HepG2 (cell line): ENCODE data around the gene JMJD8. TPM values are rescaled to one million over a fixed set of nuclear protein-coding genes. Genes with fewer than 3 reads are reported as not detected.
A peak's percentile ranks its signal among the peaks of the same experiment; 100 is the strongest.

Experiments used
- ARID4A ChIP-seq: sonication (generic); formaldehyde crosslinking; IDR thresholded peaks from 2 replicates; pipeline ENCODE4 v1.5.0; 2020; ENCODE audit warnings: mild to moderate bottlenecking, missing genetic modification reagents, borderline replicate concordance
- ATF7 ChIP-seq, 2 experiments: fragments of 450-650 bp in 1 of 2; sonication (generic) in 1 of 2; formaldehyde crosslinking in 1 of 2; IDR thresholded peaks; 2 replicates each; pipeline versions ENCODE4 v1.4.0 to v1.6.1; 2016 to 2020; ENCODE audit warnings: antibody characterized with exemption in 1 of 2, mild to moderate bottlenecking in 1 of 2, missing genetic modification reagents in 1 of 2
- BATF2 ChIP-seq: sonication (generic); formaldehyde crosslinking; IDR thresholded peaks from 2 replicates; pipeline ENCODE4 v1.8.0; 2022; ENCODE audit warnings: mild to moderate bottlenecking, missing genetic modification reagents, moderate library complexity
- CENPX ChIP-seq: sonication (generic); formaldehyde crosslinking; IDR thresholded peaks from 2 replicates; pipeline ENCODE4 v1.9.0; 2021; ENCODE audit warnings: mild to moderate bottlenecking, missing genetic modification reagents, moderate library complexity
- CHD4 ChIP-seq: fragments of 200-600 bp; sonication (generic); IDR thresholded peaks from 2 replicates; pipeline ENCODE4 v1.7.0; 2017; ENCODE audit warnings: mild to moderate bottlenecking, low read length, borderline replicate concordance
- FOXA3 ChIP-seq: IDR thresholded peaks from 2 replicates; pipeline ENCODE4 v1.6.1; 2016; ENCODE audit warnings: missing genetic modification reagents, missing compliant biosample characterization
- NR2F1 ChIP-seq, 2 experiments: fragments of 450-650 bp in 1 of 2; formaldehyde crosslinking in 1 of 2; IDR thresholded peaks; 2 replicates each; pipeline versions ENCODE4 v1.5.0 to v1.6.1; 2016 to 2020; ENCODE audit warnings: mild to moderate bottlenecking in 1 of 2, missing compliant biosample characterization in 1 of 2, missing genetic modification reagents in 1 of 2, moderate library complexity in 1 of 2
- RCOR2 ChIP-seq: IDR thresholded peaks from 2 replicates; pipeline ENCODE4 v1.6.1; 2016; ENCODE audit warnings: missing biosample characterization, missing genetic modification reagents
- RNF2 ChIP-seq: fragments of 450-650 bp; conservative IDR thresholded peaks from 2 replicates; pipeline ENCODE4 v1.6.1; 2016; ENCODE audit warnings: low read depth
- TOPORS ChIP-seq: sonication (generic); formaldehyde crosslinking; IDR thresholded peaks from 2 replicates; pipeline ENCODE4 v1.8.0; 2023; ENCODE audit warnings: mild to moderate bottlenecking, missing genetic modification reagents
- ZBTB3 ChIP-seq: sonication (generic); formaldehyde crosslinking; IDR thresholded peaks from 2 replicates; pipeline ENCODE4 v1.4.0; 2020; ENCODE audit warnings: low read depth, mild to moderate bottlenecking, moderate library complexity, missing genetic modification reagents, borderline replicate concordance
- ZBTB38 ChIP-seq: sonication (generic); formaldehyde crosslinking; IDR thresholded peaks from 2 replicates; pipeline ENCODE4 v1.5.1; 2020; ENCODE audit warnings: mild to moderate bottlenecking, missing genetic modification reagents
- ZNF20 ChIP-seq: sonication (generic); formaldehyde crosslinking; IDR thresholded peaks from 2 replicates; pipeline ENCODE4 v1.4.0; 2020; ENCODE audit warnings: mild to moderate bottlenecking, moderate library complexity, missing genetic modification reagents
- ZNF234 ChIP-seq: sonication (generic); formaldehyde crosslinking; conservative IDR thresholded peaks from 2 replicates; pipeline ENCODE4 v1.5.1; 2020; ENCODE audit warnings: mild to moderate bottlenecking, missing genetic modification reagents
- ZNF292 ChIP-seq: sonication (generic); formaldehyde crosslinking; IDR thresholded peaks from 2 replicates; pipeline ENCODE4 v1.8.1; 2022; ENCODE audit warnings: mild to moderate bottlenecking, low read depth, missing genetic modification reagents, borderline replicate concordance
- ZNF703 ChIP-seq: sonication (generic); formaldehyde crosslinking; IDR thresholded peaks from 2 replicates; pipeline ENCODE4 v1.5.1; 2020; ENCODE audit warnings: missing genetic modification reagents, mild to moderate bottlenecking, moderate library complexity, borderline replicate concordance
- ZNF800 ChIP-seq: sonication (generic); formaldehyde crosslinking; IDR thresholded peaks from 2 replicates; pipeline ENCODE4 v1.4.0; 2020; ENCODE audit warnings: missing genetic modification reagents
- ZZZ3 ChIP-seq: sonication (generic); formaldehyde crosslinking; IDR thresholded peaks from 2 replicates; pipeline ENCODE4 v1.4.0; 2020; ENCODE audit warnings: missing genetic modification reagents, mild to moderate bottlenecking, borderline replicate concordance
- polyA plus RNA-seq, 8 experiments: library from polyadenylated mRNA; depleted of rRNA in 3 of 8; stranded (reverse) in 7 of 8; unstranded in 1 of 8; fragments of >200 nt; fragmentation: Illumina TruSeq in 4 of 8; extraction: Trizol in 4 of 8; gene quantifications; 2 replicates each; pipeline versions ENCODE4 v1.2.1 to v1.2.3, GENCODE V29; 2011 to 2016; ENCODE audit warnings: low read depth in 4 of 8, missing spikeins in 1 of 8, mixed read lengths in 1 of 8; ENCODE audit not compliant: insufficient read depth in 1 of 8
- total RNA-seq, 5 experiments: library from RNA; depleted of rRNA; stranded (reverse); fragments of >200 nt; fragmentation: Illumina TruSeq; extraction: Trizol; gene quantifications; 2 replicates each; pipeline ENCODE4 v1.2.3, GENCODE V29; 2016; ENCODE audit warnings: low read depth in 1 of 5
- TF ChIP-seq, protein P1 (sequence below): IDR thresholded peaks from 2 replicates; pipeline ENCODE4 v1.6.1; 2016; ENCODE audit warnings: missing compliant biosample characterization, missing genetic modification reagents, borderline replicate concordance

Gene JMJD8
- total and polyA plus RNA-seq, 2 of the 13 experiments (the other 11 are each of a cell fraction or from before 2014, with no cell fraction given), result 2.6 to 11.8 TPM

- TF ChIP-seq CENPX (CRISPR knock-in tag), result no peak
- TF ChIP-seq ZNF20 (CRISPR knock-in tag), result no peak
- no peak; the same call in 1 of the 2 replicates for TF ChIP-seq ZNF703 (CRISPR knock-in tag)
- TF ChIP-seq ZBTB3, result no peak
- no peak for TF ChIP-seq BATF2 (CRISPR knock-in tag)
- TF ChIP-seq ZNF234 (CRISPR knock-in tag), result peak; percentile 62; the same call in 1 of the 2 replicates
- TF ChIP-seq ATF7 (IDR thresholded peaks at IDR 0.05), result no peak
- TF ChIP-seq ATF7 (CRISPR knock-in tag; IDR thresholded peaks at IDR 0.05), result peak; percentile 48; the same call in 1 of the 2 replicates
- no peak for TF ChIP-seq CHD4
- peak; percentile 42; the same call in 1 of the 2 replicates for TF ChIP-seq TOPORS (CRISPR knock-in tag)
- peak; percentile 93 for TF ChIP-seq ZBTB38 (CRISPR knock-in tag)
- TF ChIP-seq RNF2, result peak; percentile 80
- TF ChIP-seq NR2F1 (CRISPR knock-in tag; IDR thresholded peaks at IDR 0.05), result no peak
- no peak for TF ChIP-seq ZNF292 (CRISPR knock-in tag)
- no peak for TF ChIP-seq ZNF800
- TF ChIP-seq FOXA3 (CRISPR knock-in tag), result peak; percentile 5; the same call in 1 of the 2 replicates
- 0 out of 2 replicates have a peak, but pooled peaks have one; percentile 54 for TF ChIP-seq ZZZ3
- TF ChIP-seq, protein P1, sequence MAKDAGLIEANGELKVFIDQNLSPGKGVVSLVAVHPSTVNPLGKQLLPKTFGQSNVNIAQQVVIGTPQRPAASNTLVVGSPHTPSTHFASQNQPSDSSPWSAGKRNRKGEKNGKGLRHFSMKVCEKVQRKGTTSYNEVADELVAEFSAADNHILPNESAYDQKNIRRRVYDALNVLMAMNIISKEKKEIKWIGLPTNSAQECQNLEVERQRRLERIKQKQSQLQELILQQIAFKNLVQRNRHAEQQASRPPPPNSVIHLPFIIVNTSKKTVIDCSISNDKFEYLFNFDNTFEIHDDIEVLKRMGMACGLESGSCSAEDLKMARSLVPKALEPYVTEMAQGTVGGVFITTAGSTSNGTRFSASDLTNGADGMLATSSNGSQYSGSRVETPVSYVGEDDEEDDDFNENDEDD (CRISPR knock-in tag), result peak; percentile 95
- TF ChIP-seq RCOR2, result no peak
- TF ChIP-seq ARID4A (CRISPR knock-in tag), result peak; percentile 78; the same call in 1 of the 2 replicates
These were observed 37.0 kb upstream of the JMJD8 start, which contains the start of gene ANTKMT (continued) for GRCh38 chr16:720990-721764.
